HEK293 (cell line): ENCODE measurements around the gene DCAKD.
A peak's percentile ranks its signal among the peaks of the same experiment; 100 is the strongest.

Experiments
- GLIS2 ChIP-seq: fragments of 450-650 bp; formaldehyde crosslinking; IDR thresholded peaks from 2 replicates; pipeline ENCODE4 v1.5.1; 2016; ENCODE audit warnings: missing biosample characterization, missing genetic modification characterization
- IKZF3 ChIP-seq: fragments of 450-650 bp; IDR thresholded peaks from 2 replicates; pipeline ENCODE4 v1.5.0; 2018; ENCODE audit warnings: missing biosample characterization, mild to moderate bottlenecking, missing genetic modification characterization, moderate library complexity
- KLF8 ChIP-seq: fragments of 450-650 bp; formaldehyde crosslinking; IDR thresholded peaks from 2 replicates; pipeline ENCODE4 v1.5.1; 2016; ENCODE audit warnings: missing biosample characterization, missing genetic modification characterization
- PRDM1 ChIP-seq: fragments of 450-650 bp; formaldehyde crosslinking; IDR thresholded peaks from 2 replicates; pipeline ENCODE4; 2016; ENCODE audit warnings: missing biosample characterization, missing genetic modification characterization
- SP3 ChIP-seq: fragments of 450-650 bp; formaldehyde crosslinking; IDR thresholded peaks from 2 replicates; pipeline ENCODE4 v1.5.1; 2016; ENCODE audit warnings: missing biosample characterization, missing genetic modification characterization
- SP7 ChIP-seq: fragments of 450-650 bp; formaldehyde crosslinking; IDR thresholded peaks from 2 replicates; pipeline ENCODE4 v1.5.1; 2016; ENCODE audit warnings: missing biosample characterization, missing genetic modification characterization
- ZBTB17 ChIP-seq: fragments of 450-650 bp; formaldehyde crosslinking; IDR thresholded peaks from 2 replicates; pipeline ENCODE4 v1.5.1; 2016; ENCODE audit warnings: missing biosample characterization, missing genetic modification characterization
- ZBTB48 ChIP-seq: fragments of 450-650 bp; formaldehyde crosslinking; IDR thresholded peaks from 2 replicates; pipeline ENCODE4 v1.5.1; 2016; ENCODE audit warnings: missing biosample characterization, missing genetic modification characterization
- ZEB2 ChIP-seq: fragments of 450-650 bp; formaldehyde crosslinking; IDR thresholded peaks from 2 replicates; pipeline ENCODE4 v1.5.1; 2016; ENCODE audit warnings: missing biosample characterization, missing genetic modification characterization
- ZNF121 ChIP-seq: fragments of 450-650 bp; formaldehyde crosslinking; IDR thresholded peaks from 2 replicates; pipeline ENCODE4 v1.5.1; 2016; ENCODE audit warnings: missing biosample characterization, missing genetic modification characterization
- ZNF24 ChIP-seq: fragments of 450-650 bp; formaldehyde crosslinking; IDR thresholded peaks from 2 replicates; pipeline ENCODE4 v1.5.1; 2016; ENCODE audit warnings: missing biosample characterization, missing genetic modification characterization
- ZNF335 ChIP-seq: fragments of 450-650 bp; formaldehyde crosslinking; conservative IDR thresholded peaks from 2 replicates; pipeline ENCODE4 v1.5.1; 2016; ENCODE audit warnings: missing biosample characterization, missing genetic modification characterization
- ZNF629 ChIP-seq: fragments of 450-650 bp; formaldehyde crosslinking; IDR thresholded peaks from 2 replicates; pipeline ENCODE4 v1.5.1; 2017; ENCODE audit warnings: missing biosample characterization, missing genetic modification characterization
- ZNF76 ChIP-seq: fragments of 450-650 bp; formaldehyde crosslinking; IDR thresholded peaks from 2 replicates; pipeline ENCODE4; 2016; ENCODE audit warnings: low read depth, missing biosample characterization, missing genetic modification characterization, borderline replicate concordance
- ZSCAN16 ChIP-seq: fragments of 450-650 bp; formaldehyde crosslinking; IDR thresholded peaks from 2 replicates; pipeline ENCODE4 v1.5.1; 2016; ENCODE audit warnings: missing biosample characterization, missing genetic modification characterization
- ZSCAN30 ChIP-seq: fragments of 450-650 bp; IDR thresholded peaks from 2 replicates; pipeline ENCODE4 v1.5.1; 2018; ENCODE audit warnings: missing biosample characterization, mild to moderate bottlenecking, missing genetic modification characterization, moderate library complexity
- ZXDB ChIP-seq: fragments of 450-650 bp; formaldehyde crosslinking; IDR thresholded peaks from 2 replicates; pipeline ENCODE4 v1.5.1; 2016; ENCODE audit warnings: missing biosample characterization, missing genetic modification characterization
- TF ChIP-seq, protein P1 (sequence below): fragments of 450-650 bp; formaldehyde crosslinking; IDR thresholded peaks from 2 replicates; pipeline ENCODE4 v1.5.1; 2016; ENCODE audit warnings: missing biosample characterization, missing genetic modification characterization
- TF ChIP-seq, protein P2 (sequence below): fragments of 450-650 bp; formaldehyde crosslinking; IDR thresholded peaks from 2 replicates; pipeline ENCODE4 v1.5.1; 2016; ENCODE audit warnings: missing biosample characterization, missing genetic modification characterization
- TF ChIP-seq, protein P3 (sequence below): fragments of 450-650 bp; formaldehyde crosslinking; IDR thresholded peaks from 2 replicates; pipeline ENCODE4 v1.5.1; 2016; ENCODE audit warnings: missing biosample characterization, missing genetic modification characterization
- TF ChIP-seq, protein P4 (sequence below): fragments of 450-650 bp; formaldehyde crosslinking; IDR thresholded peaks from 2 replicates; pipeline ENCODE4 v1.5.1; 2016; ENCODE audit warnings: missing biosample characterization, missing genetic modification characterization
- TF ChIP-seq, protein P5 (sequence below): fragments of 450-650 bp; formaldehyde crosslinking; IDR thresholded peaks from 2 replicates; pipeline ENCODE4 v1.5.1; 2016; ENCODE audit warnings: missing biosample characterization, missing genetic modification characterization
- TF ChIP-seq, protein P6 (sequence below): fragments of 450-650 bp; formaldehyde crosslinking; IDR thresholded peaks from 2 replicates; pipeline ENCODE4 v1.5.1; 2016; ENCODE audit warnings: missing biosample characterization, missing genetic modification characterization
- TF ChIP-seq, protein P7 (sequence below): fragments of 450-650 bp; formaldehyde crosslinking; optimal IDR thresholded peaks from 2 replicates; pipeline ENCODE3; 2016; ENCODE audit warnings: missing biosample characterization, mild to moderate bottlenecking, missing genetic modification characterization
- TF ChIP-seq, protein P8 (sequence below): fragments of 450-650 bp; formaldehyde crosslinking; IDR thresholded peaks from 2 replicates; pipeline ENCODE4 v1.5.1; 2016; ENCODE audit warnings: missing biosample characterization, missing genetic modification characterization, low read depth

DCAKD gene

DNA sequence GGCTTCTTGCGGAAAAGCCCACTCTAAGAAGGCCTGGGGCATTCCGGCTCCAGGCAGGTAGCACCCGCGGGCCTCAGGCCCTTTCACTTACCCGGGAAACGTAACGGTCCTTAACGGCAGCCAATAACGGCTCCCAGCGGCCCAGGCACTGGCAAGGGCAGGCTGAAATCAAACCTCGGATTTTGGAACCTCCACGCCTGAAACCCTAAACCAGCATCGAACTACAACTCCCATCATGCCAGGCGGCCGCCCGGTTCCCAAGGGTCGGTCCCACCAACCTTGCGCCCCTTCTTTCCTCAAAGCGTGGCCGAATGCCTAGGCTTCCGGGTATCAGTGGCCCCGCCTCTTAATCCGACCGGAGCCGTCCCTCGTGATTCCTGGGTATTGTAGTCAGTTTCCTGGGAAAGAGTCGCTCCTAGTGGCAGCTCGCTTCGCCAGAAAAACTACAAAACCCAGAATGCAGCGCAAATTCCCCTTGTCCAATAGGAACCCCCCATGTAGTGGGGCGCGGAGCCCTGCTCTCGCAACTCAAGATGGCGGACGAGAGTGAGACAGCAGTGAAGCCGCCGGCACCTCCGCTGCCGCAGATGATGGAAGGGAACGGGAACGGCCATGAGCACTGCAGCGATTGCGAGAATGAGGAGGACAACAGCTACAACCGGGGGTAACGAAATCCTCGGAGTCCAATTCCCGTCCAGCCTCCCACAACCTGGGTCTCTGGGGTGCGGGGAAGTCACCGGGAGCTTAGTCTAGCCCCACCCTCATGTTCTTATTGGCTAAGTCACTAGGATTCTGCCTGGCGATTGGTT lies 9.6 kb upstream of the DCAKD start, which contains the start of gene NMT1 (continued):
- peak; percentile 29; the same call in 1 of the 2 replicates for TF ChIP-seq ZEB2 (tag by site-specific recombination)
- TF ChIP-seq PRDM1, result no peak
- TF ChIP-seq, protein P1, sequence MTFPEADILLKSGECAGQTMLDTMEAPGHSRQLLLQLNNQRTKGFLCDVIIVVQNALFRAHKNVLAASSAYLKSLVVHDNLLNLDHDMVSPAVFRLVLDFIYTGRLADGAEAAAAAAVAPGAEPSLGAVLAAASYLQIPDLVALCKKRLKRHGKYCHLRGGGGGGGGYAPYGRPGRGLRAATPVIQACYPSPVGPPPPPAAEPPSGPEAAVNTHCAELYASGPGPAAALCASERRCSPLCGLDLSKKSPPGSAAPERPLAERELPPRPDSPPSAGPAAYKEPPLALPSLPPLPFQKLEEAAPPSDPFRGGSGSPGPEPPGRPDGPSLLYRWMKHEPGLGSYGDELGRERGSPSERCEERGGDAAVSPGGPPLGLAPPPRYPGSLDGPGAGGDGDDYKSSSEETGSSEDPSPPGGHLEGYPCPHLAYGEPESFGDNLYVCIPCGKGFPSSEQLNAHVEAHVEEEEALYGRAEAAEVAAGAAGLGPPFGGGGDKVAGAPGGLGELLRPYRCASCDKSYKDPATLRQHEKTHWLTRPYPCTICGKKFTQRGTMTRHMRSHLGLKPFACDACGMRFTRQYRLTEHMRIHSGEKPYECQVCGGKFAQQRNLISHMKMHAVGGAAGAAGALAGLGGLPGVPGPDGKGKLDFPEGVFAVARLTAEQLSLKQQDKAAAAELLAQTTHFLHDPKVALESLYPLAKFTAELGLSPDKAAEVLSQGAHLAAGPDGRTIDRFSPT (tag by site-specific recombination), result 0 out of 2 replicates have a peak, but pooled peaks have one; percentile 30
- TF ChIP-seq, protein P2, sequence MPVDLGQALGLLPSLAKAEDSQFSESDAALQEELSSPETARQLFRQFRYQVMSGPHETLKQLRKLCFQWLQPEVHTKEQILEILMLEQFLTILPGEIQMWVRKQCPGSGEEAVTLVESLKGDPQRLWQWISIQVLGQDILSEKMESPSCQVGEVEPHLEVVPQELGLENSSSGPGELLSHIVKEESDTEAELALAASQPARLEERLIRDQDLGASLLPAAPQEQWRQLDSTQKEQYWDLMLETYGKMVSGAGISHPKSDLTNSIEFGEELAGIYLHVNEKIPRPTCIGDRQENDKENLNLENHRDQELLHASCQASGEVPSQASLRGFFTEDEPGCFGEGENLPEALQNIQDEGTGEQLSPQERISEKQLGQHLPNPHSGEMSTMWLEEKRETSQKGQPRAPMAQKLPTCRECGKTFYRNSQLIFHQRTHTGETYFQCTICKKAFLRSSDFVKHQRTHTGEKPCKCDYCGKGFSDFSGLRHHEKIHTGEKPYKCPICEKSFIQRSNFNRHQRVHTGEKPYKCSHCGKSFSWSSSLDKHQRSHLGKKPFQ, result peak; percentile 45; the same call in 1 of the 2 replicates
- TF ChIP-seq, protein P3, sequence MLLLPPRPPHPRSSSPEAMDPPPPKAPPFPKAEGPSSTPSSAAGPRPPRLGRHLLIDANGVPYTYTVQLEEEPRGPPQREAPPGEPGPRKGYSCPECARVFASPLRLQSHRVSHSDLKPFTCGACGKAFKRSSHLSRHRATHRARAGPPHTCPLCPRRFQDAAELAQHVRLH (tag by site-specific recombination), result peak; percentile 66; the same call in 1 of the 2 replicates
- peak; percentile 38 for TF ChIP-seq SP7
- TF ChIP-seq ZSCAN16 (tag by site-specific recombination), result no peak
- peak; percentile 99 for TF ChIP-seq ZNF76 (tag by site-specific recombination)
- TF ChIP-seq KLF8, result peak; percentile 75
- peak; percentile 68 for TF ChIP-seq ZNF629 (tag by site-specific recombination)
- TF ChIP-seq SP3, result peak; percentile 99
- TF ChIP-seq ZSCAN30 (tag by site-specific recombination), result peak; percentile 96
- TF ChIP-seq ZBTB17 (tag by site-specific recombination), result peak; percentile 94
- TF ChIP-seq, protein P4, sequence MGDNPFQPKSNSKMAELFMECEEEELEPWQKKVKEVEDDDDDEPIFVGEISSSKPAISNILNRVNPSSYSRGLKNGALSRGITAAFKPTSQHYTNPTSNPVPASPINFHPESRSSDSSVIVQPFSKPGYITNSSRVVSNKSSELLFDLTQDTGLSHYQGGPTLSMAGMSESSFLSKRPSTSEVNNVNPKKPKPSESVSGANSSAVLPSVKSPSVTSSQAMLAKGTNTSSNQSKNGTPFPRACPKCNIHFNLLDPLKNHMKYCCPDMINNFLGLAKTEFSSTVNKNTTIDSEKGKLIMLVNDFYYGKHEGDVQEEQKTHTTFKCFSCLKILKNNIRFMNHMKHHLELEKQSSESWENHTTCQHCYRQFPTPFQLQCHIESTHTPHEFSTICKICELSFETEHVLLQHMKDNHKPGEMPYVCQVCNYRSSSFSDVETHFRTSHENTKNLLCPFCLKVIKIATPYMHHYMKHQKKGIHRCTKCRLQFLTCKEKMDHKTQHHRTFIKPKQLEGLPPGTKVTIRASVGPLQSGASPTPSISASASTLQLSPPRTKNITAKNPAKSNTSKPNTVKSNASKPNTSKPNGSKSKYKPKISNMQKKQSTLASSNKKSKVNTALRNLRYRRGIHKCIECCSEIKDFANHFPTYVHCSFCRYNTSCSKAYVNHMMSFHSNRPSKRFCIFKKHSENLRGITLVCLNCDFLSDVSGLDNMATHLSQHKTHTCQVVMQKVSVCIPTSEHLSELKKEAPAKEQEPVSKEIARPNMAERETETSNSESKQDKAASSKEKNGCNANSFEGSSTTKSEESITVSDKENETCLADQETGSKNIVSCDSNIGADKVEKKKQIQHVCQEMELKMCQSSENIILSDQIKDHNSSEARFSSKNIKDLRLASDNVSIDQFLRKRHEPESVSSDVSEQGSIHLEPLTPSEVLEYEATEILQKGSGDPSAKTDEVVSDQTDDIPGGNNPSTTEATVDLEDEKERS (tag by site-specific recombination), result no peak
- TF ChIP-seq, protein P5, sequence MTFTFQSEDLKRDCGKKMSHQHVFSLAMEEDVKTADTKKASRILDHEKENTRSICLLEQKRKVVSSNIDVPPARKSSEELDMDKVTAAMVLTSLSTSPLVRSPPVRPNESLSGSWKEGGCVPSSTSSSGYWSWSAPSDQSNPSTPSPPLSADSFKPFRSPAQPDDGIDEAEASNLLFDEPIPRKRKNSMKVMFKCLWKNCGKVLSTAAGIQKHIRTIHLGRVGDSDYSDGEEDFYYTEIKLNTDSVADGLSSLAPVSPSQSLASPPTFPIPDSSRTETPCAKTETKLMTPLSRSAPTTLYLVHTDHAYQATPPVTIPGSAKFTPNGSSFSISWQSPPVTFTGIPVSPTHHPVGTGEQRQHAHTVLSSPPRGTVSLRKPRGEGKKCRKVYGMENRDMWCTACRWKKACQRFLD, result no peak
- TF ChIP-seq, protein P6, sequence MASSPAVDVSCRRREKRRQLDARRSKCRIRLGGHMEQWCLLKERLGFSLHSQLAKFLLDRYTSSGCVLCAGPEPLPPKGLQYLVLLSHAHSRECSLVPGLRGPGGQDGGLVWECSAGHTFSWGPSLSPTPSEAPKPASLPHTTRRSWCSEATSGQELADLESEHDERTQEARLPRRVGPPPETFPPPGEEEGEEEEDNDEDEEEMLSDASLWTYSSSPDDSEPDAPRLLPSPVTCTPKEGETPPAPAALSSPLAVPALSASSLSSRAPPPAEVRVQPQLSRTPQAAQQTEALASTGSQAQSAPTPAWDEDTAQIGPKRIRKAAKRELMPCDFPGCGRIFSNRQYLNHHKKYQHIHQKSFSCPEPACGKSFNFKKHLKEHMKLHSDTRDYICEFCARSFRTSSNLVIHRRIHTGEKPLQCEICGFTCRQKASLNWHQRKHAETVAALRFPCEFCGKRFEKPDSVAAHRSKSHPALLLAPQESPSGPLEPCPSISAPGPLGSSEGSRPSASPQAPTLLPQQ (tag by site-specific recombination), result peak; percentile 93
- TF ChIP-seq ZXDB (tag by site-specific recombination), result peak; percentile 88
- peak; percentile 74 for TF ChIP-seq ZBTB48 (tag by site-specific recombination)
- peak; percentile 56; the same call in 1 of the 2 replicates for TF ChIP-seq IKZF3 (tag by site-specific recombination)
- peak; percentile 99 for TF ChIP-seq ZNF335 (tag by site-specific recombination)
- no peak for TF ChIP-seq ZNF121 (tag by site-specific recombination)
- peak; percentile 80 for TF ChIP-seq GLIS2 (tag by site-specific recombination)
- TF ChIP-seq, protein P7, sequence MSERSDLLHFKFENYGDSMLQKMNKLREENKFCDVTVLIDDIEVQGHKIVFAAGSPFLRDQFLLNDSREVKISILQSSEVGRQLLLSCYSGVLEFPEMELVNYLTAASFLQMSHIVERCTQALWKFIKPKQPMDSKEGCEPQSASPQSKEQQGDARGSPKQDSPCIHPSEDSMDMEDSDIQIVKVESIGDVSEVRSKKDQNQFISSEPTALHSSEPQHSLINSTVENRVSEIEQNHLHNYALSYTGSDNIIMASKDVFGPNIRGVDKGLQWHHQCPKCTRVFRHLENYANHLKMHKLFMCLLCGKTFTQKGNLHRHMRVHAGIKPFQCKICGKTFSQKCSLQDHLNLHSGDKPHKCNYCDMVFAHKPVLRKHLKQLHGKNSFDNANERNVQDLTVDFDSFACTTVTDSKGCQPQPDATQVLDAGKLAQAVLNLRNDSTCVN, result peak; percentile 55
- peak; percentile 43; the same call in 1 of the 2 replicates for TF ChIP-seq ZNF24 (tag by site-specific recombination)
- TF ChIP-seq, protein P8, sequence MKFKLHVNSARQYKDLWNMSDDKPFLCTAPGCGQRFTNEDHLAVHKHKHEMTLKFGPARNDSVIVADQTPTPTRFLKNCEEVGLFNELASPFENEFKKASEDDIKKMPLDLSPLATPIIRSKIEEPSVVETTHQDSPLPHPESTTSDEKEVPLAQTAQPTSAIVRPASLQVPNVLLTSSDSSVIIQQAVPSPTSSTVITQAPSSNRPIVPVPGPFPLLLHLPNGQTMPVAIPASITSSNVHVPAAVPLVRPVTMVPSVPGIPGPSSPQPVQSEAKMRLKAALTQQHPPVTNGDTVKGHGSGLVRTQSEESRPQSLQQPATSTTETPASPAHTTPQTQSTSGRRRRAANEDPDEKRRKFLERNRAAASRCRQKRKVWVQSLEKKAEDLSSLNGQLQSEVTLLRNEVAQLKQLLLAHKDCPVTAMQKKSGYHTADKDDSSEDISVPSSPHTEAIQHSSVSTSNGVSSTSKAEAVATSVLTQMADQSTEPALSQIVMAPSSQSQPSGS (tag by site-specific recombination), result no peak
